Rectal smooth muscle tissue (tissue), 1 donor: Measurements from ENCODE around the gene GAD2.

Source experiments
- H3K27ac ChIP-seq: one replicate; pipeline ENCODE4 v1.7.0; 2013; ENCODE audit warnings: low read depth, low read length, inconsistent platforms
- H3K27me3 ChIP-seq: one replicate; pipeline ENCODE4 v1.7.0; 2013; ENCODE audit warnings: low read length; ENCODE audit not compliant: control insufficient read depth, insufficient read depth
- H3K36me3 ChIP-seq: one replicate; pipeline ENCODE4 v1.7.0; 2013; ENCODE audit warnings: low read length; ENCODE audit not compliant: control insufficient read depth, insufficient read depth
- H3K4me1 ChIP-seq: one replicate; pipeline ENCODE4 v1.7.0; 2013; ENCODE audit warnings: low read length; ENCODE audit not compliant: control insufficient read depth, insufficient read depth
- H3K4me3 ChIP-seq: one replicate; pipeline ENCODE4 v1.7.0; 2013; ENCODE audit warnings: low read length
- H3K9ac ChIP-seq: one replicate; pipeline ENCODE4 v1.7.0; 2013; ENCODE audit warnings: low read length

Gene GAD2

DNA sequence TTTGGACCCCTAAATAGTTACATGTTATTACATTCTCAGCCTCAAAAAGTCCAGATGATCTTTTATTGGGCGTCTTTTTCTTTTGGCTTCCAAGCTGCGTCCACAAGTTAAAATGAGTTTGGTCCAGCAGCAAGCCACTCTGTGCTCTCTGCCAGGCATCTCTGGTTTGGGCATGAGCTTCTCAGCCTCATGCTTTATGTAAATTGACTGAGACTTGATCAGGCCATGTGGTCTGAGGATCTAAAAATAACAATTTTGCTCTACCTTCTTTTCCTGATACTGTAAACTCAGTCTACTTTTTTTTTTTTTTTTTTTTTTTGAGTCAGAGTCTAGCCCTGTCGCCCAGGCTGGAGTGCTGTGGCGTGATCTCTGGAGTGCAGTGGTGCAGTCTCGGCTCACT lies 15.6 kb downstream of the GAD2 start:
- Histone ChIP-seq H3K4me3 (no peak overlapping the region), H3K36me3 (no peaks in the 10 kb centered on the region), H3K27me3 (no peaks in the 10 kb centered on the region), H3K9ac (no peak overlapping the region), H3K4me1 (no peaks in the 10 kb centered on the region), H3K27ac (no peak overlapping the region)

DNA sequence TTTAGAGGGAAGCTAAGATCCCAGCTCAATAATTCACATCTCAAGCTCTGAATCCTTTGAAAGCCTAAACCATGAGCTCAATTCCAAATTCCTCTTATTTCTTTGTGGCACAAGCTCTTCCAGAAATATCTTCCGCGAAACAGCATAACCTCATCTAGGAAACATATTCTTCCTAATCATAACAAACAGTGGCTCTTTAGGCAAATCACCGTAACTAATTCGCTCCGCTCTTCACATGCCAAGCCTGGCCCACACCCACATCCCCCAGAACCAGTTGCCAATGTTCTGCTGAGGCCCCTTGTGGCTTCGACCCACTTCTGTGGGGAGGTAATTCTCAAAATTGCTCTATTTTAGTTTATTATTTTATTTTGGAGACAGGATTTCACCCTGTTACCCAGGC lies 19.2 kb downstream of the GAD2 start:
- Histone ChIP-seq H3K27ac (no peak overlapping the region), H3K36me3 (no peaks in the 10 kb centered on the region), H3K4me1 (no peaks in the 10 kb centered on the region), H3K27me3 (no peaks in the 10 kb centered on the region), H3K4me3 (no peak overlapping the region), H3K9ac (no peak overlapping the region)

DNA sequence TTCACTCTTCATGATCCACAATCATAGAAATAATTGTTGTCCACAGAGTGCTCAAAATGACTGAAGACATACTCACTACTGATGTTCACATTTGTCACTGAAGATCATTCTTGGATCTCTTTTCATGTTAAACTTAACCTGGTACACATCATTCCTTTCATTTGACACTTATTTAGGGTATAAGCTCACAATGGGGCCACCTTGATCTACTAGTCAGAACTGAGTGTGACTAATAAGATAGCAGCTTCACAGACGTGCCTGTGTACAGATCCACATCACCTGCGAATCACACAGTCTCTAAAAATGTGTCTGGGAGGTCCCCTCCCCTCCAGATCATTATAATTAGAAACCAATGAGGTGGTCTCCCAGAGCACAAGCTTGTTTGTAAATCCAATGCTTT lies 21.8 kb downstream of the GAD2 start:
- H3K4me1 ChIP-seq: no peaks in the 10 kb centered on the region
- H3K9ac ChIP-seq: no peak overlapping the region
- H3K36me3 ChIP-seq: no peaks in the 10 kb centered on the region
- H3K27ac ChIP-seq: no peak overlapping the region
- no peak overlapping the region for H3K4me3 ChIP-seq
- no peaks in the 10 kb centered on the region for H3K27me3 ChIP-seq

DNA sequence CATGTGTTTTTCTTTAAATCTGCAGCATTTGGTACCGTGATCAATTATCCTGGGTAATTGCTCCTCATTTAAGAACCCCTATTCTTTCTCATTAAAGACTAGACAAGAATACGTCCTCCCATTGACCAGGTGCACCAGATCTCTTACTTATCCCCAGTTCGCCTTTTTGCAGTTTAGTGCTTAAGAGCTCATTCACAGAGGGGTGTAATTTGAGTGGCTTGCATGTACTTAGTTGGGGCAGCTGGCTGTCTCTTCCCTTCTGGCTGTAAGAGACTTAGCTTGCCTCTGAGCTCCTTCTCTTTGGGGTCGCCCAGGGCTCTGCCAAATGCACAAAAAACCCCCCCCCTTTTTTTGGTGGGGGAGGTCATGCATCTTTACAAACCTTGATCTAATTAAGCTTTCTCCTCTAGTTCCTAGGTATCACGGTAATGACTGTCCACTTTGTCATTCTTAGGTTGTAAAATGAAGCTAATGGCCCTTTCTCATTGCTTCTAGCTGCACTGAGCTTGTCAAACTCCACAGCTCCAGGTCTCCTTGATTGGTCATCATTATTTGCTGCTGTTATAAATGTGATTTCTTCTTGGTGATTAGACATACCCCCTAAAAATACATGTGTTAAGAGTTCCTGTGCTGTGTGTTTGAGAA lies 26.3 kb downstream of the GAD2 start:
- no peaks in the 10 kb centered on the region for H3K4me1 ChIP-seq
- no peak overlapping the region for H3K9ac ChIP-seq
- H3K4me3 ChIP-seq: no peak overlapping the region
- no peaks in the 10 kb centered on the region for H3K27me3 ChIP-seq
- no peaks in the 10 kb centered on the region for H3K36me3 ChIP-seq
- H3K27ac ChIP-seq: no peak overlapping the region

DNA sequence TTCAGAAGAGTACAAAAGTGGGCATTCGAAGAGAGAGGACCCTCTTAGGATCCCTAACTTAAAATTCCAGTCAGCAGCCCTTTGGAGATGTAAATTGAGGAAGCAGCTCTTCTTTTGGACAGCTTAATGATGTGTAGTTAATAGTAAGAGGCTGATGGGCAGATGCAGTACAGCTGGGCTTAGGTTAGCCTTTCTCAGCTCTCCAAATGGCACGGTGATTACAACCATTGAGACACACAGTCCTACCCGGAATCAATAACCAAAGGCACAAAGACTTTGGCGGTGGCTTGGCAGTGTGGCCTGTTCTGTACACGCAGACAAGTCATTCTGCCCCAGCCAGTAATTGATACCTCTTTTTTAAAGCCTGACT lies 26.8 kb downstream of the GAD2 start:
- Histone ChIP-seq H3K4me3 (no peak overlapping the region), H3K27ac (no peak overlapping the region), H3K9ac (no peak overlapping the region), H3K27me3 (no peaks in the 10 kb centered on the region), H3K4me1 (no peaks in the 10 kb centered on the region), H3K36me3 (no peaks in the 10 kb centered on the region)

DNA sequence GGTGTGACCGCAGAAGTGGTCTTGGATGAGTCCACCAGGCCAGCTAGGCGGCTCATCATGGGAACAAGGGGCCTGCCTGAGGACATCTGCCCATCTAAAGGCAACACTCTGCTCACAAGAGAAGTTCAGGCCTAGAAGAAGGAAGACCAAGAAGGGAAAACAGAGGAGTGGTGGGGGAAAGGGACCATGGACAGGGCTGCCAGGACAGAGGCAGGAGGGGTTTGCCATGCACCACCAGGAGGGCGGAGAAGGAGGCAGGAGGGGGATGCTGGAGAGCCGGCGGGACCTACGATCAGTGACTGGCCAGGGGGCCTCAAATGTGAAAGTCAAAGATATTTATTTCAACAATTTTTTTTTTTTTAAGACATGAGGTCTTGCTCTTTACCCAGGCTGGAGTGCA lies 33.1 kb downstream of the GAD2 start:
- H3K9ac ChIP-seq: no peak overlapping the region
- H3K27me3 ChIP-seq: no peaks in the 10 kb centered on the region
- H3K4me1 ChIP-seq: no peaks in the 10 kb centered on the region
- no peaks in the 10 kb centered on the region for H3K36me3 ChIP-seq
- H3K4me3 ChIP-seq: no peak overlapping the region
- H3K27ac ChIP-seq: no peak overlapping the region

DNA sequence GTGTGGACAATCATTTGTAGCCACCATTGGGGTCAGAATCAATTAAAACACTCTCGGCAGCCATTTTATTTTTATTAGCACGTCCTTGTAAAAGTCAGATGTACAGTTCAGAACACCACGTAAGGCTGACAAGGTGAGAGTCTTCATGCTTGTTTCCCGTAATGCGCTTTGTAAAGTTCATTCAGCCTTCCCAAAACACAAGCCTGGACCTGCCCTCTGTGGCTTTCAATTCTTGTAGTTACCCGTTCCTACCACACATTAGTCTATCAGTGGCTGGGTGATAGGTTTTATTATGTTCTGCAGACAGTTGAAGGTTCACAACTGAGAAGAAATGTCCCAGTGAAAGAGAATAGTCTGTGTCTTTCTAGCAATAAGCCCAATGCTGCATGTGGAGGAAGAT lies 35.4 kb downstream of the GAD2 start:
- Histone ChIP-seq H3K9ac (no peak overlapping the region), H3K4me3 (no peak overlapping the region)

DNA sequence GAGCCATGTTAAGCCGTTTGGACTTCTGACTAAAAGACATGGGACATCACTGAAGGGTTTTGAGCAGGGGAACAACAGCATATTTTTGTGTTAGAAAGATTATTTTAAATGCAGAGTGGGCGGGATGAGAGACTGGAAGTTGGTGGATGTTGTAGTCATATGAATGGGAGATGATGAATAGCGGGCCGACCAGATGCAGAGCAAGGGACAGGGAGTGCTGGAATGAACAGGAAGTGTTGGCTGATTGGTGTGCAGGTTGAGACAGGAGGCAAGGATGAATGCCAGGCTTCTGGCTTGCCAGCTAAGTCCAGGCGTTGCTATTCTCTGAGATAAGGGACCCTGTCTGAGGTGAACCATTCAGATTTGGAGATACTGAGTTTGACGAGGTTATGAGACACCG lies 38.0 kb downstream of the GAD2 start:
- no peaks in the 10 kb centered on the region for H3K4me1 ChIP-seq
- no peak overlapping the region for H3K4me3 ChIP-seq
- no peak overlapping the region for H3K27ac ChIP-seq
- H3K27me3 ChIP-seq: no peaks in the 10 kb centered on the region
- no peaks in the 10 kb centered on the region for H3K36me3 ChIP-seq
- no peak overlapping the region for H3K9ac ChIP-seq

More for the DNA sequence above, 35.4 kb downstream of the GAD2 start:
- H3K27me3 ChIP-seq: no peaks in the 10 kb centered on the region
- no peaks in the 10 kb centered on the region for H3K4me1 ChIP-seq
- H3K27ac ChIP-seq: no peak overlapping the region
- no peaks in the 10 kb centered on the region for H3K36me3 ChIP-seq

DNA sequence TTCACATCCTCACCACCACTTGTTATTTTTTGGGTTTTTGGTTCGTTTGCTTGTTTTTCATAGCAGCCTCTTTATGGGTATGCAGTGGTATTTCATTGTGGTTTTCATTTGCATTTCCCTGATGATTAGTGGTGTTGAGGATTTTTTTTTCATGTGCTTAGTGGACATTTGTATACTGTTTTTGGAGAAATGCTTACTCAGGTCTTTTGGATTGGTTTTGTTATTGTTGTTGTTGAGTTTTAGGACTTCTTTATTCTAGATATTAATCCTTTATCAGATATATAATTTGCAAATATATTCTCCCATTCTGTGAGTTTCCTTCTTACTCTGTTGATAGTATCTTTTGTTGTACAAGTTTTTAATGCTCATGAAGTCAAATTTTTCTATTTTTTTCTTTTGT lies 42.8 kb downstream of the GAD2 start:
- H3K4me3 ChIP-seq: no peak overlapping the region
- no peaks in the 10 kb centered on the region for H3K4me1 ChIP-seq
- H3K27ac ChIP-seq: no peak overlapping the region
- no peaks in the 10 kb centered on the region for H3K27me3 ChIP-seq
- no peaks in the 10 kb centered on the region for H3K36me3 ChIP-seq
- H3K9ac ChIP-seq: no peak overlapping the region

DNA sequence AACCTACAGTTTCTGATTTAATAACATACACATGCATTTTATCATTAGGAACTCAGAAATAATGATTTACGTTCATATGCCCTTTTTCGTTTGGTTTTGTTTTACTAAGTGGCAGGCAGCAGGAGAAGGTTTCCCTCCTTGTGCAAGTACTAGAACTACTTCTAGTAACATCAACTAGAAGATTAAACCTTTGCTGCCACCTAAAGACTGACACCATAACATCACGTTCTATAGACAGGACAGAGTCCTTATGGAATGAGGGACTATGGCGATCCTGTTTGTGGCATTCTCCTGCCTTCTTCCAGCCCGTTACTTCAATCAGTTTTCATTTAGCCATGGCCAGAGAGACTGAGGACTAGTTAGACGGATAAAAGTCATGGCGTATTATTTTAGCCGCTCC lies 53.2 kb downstream of the GAD2 start:
- Histone ChIP-seq H3K27ac (no peak overlapping the region), H3K9ac (no peak overlapping the region), H3K27me3 (no peaks in the 10 kb centered on the region), H3K4me3 (no peak overlapping the region), H3K4me1 (no peaks in the 10 kb centered on the region), H3K36me3 (no peaks in the 10 kb centered on the region)

DNA sequence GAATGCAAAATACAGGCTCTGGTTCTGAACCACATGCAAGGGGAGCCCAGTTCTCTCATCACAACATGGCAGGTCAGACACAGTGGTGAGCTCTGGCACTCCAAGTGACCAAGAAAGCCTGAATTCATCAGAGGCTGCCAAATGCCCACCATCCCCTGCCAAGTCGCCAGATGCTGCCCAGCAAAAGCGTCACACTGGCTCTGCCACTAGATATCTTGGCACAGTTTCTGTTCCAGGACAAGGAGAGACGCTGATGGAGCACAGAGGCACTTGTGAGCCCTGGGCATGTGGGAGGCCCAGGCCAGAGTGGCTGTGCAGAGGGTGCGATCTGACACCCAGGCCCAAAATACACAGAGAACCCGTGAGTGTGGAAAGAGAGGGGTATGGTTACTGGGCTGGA lies 57.8 kb downstream of the GAD2 start:
- H3K9ac ChIP-seq: no peak overlapping the region
- no peaks in the 10 kb centered on the region for H3K27me3 ChIP-seq
- no peaks in the 10 kb centered on the region for H3K4me1 ChIP-seq
- no peak overlapping the region for H3K4me3 ChIP-seq
- H3K27ac ChIP-seq: no peak overlapping the region
- no peaks in the 10 kb centered on the region for H3K36me3 ChIP-seq

DNA sequence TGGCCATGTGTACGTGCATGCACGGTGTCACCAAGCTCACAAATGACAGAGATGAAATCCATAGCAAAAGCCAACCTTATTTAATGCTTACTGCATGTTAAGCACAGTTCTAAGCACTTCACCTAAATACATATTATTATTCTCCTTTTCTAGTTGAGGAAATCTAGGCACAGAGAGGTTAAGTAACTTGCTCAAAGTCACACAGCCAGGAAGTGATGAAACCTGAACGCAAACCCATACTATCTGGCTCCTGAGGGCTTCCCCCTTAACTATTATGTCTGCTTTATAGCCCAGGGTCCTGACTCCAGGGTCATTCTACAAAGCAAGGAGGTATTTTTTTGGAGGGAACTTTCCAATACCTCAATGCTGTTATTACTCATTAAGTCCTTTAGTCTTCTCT lies 61.7 kb downstream of the GAD2 start:
- Histone ChIP-seq H3K27me3 (no peaks in the 10 kb centered on the region), H3K27ac (no peak overlapping the region), H3K4me1 (no peaks in the 10 kb centered on the region), H3K9ac (no peak overlapping the region), H3K36me3 (no peaks in the 10 kb centered on the region), H3K4me3 (no peak overlapping the region)

DNA sequence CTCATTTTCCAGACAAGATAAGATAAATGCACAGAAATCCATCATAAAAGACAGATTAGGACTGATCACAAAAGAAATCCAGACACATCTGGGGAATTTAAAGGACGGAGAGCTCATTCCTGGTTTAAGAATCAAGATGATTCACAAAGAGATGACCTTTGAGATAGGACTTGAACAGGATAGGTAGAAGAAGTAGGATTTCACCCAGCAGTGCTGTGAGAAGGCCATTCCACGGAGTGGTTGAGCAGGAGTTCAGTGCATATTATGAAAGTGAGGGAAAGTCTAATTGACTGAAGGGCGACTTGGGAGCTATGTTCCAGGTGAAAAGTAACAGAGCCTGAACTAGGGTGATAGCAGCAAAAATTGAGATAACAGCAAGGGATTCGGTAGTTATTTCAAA lies 73.7 kb downstream of the GAD2 start:
- Histone ChIP-seq H3K9ac (no peak overlapping the region), H3K27me3 (no peaks in the 10 kb centered on the region), H3K4me3 (no peak overlapping the region), H3K36me3 (no peaks in the 10 kb centered on the region), H3K4me1 (no peaks in the 10 kb centered on the region), H3K27ac (no peak overlapping the region)
